Fibroblast of villous mesenchyme (primary cell): ENCODE results near the gene COX14. TPM values are rescaled to one million over a fixed set of nuclear protein-coding genes. Genes with fewer than 3 reads are reported as not detected.

Experiments used
- DNase-seq: peaks from one replicate; pipeline ENCODE4 v3.0.0-alpha.2; 2010; ENCODE audit warnings: low read depth
- H3K4me3 ChIP-seq: 2 replicates; pipeline ENCODE4 v1.5.1; 2011; ENCODE audit warnings: low read depth, mild to moderate bottlenecking, low read length
- CTCF ChIP-seq: IDR thresholded peaks from 2 replicates; pipeline ENCODE4 v1.5.1; 2012; ENCODE audit warnings: low read depth, mild to moderate bottlenecking, low read length; ENCODE audit not compliant: insufficient read depth
- total RNA-seq: library from RNA; depleted of rRNA; stranded (reverse); fragments of >200 nt; gene quantifications from 2 replicates; pipeline ENCODE4 v1.2.3, GENCODE V29; 2012

Gene COX14
- total RNA-seq, 1 donor: 36.7 TPM

- peak; percentile 90 for DNase-seq
- H3K4me3 ChIP-seq: peak within 1 kb of the TSS; percentile 95
- TF ChIP-seq CTCF: peak; percentile 36
These were observed 27.0 kb upstream of the COX14 start, which contains the start of gene SMARCD1 for GRCh38 chr12:50084775-50085614. SMARCD1 (plus strand) TSS chr12:50085342; CDS start chr12:50085370, 28 bp downstream.

GRCh38 chr12:50085615-50086072, 26.4 kb upstream of the COX14 start:
- DNase-seq: no peak
- no peak for TF ChIP-seq CTCF

GRCh38 chr12:50086148-50086547, 25.9 kb upstream of the COX14 start:
- TF ChIP-seq CTCF: no peak
- peak overlapping the region; percentile 95 for H3K4me3 ChIP-seq
- no peak for DNase-seq

More at GRCh38 chr12:50085615-50086072, 26.4 kb upstream of the COX14 start:
- peak overlapping the region; percentile 95 for H3K4me3 ChIP-seq

- no peak for TF ChIP-seq CTCF
- no peak overlapping the region for H3K4me3 ChIP-seq
- DNase-seq: no peak
These were observed 24.9 kb upstream of the COX14 start for GRCh38 chr12:50087151-50087550.

- no peak for DNase-seq
- no peak for TF ChIP-seq CTCF
- no peak overlapping the region for H3K4me3 ChIP-seq
These were observed 24.0 kb upstream of the COX14 start for GRCh38 chr12:50087995-50088394.

- DNase-seq: peak; percentile 47
- H3K4me3 ChIP-seq: no peak overlapping the region
- peak; percentile 85 for TF ChIP-seq CTCF
These were observed 23.3 kb upstream of the COX14 start for GRCh38 chr12:50088577-50089335.
